Dendritic cell treated with granulocyte-macrophage colony-stimulating factor and Interleukin-4, amounts not matched to agents 40 ng/mL and 50 ng/mL, for 4 days (primary cell): ENCODE results near the gene KIAA0930.

ENCODE experiments used
- H3K27ac Mint-ChIP-seq: one replicate; pipeline ENCODE4 v1.8.0; 2022; ENCODE audit warnings: mild to moderate bottlenecking, mixed read lengths
- H3K27me3 Mint-ChIP-seq: one replicate; pipeline ENCODE4 v1.8.0; 2022; ENCODE audit warnings: mild to moderate bottlenecking, mixed read lengths
- H3K36me3 Mint-ChIP-seq: one replicate; pipeline ENCODE4 v1.8.0; 2022; ENCODE audit warnings: low read depth, mixed read lengths
- H3K4me1 Mint-ChIP-seq: one replicate; pipeline ENCODE4 v1.8.0; 2022; ENCODE audit warnings: low read depth, mixed read lengths
- H3K4me3 Mint-ChIP-seq: one replicate; pipeline ENCODE4 v1.8.0; 2022; ENCODE audit warnings: mild to moderate bottlenecking, moderate library complexity, mixed read lengths
- H3K9me3 Mint-ChIP-seq: one replicate; pipeline ENCODE4 v1.8.0; 2022; ENCODE audit warnings: mixed read lengths
- intact Hi-C: fragments of 100-400 bp; cut with micrococcal nuclease; formaldehyde crosslinking; loops from one replicate; pipeline ENCODE4 v1.15.0; 2022

KIAA0930 gene

DNA sequence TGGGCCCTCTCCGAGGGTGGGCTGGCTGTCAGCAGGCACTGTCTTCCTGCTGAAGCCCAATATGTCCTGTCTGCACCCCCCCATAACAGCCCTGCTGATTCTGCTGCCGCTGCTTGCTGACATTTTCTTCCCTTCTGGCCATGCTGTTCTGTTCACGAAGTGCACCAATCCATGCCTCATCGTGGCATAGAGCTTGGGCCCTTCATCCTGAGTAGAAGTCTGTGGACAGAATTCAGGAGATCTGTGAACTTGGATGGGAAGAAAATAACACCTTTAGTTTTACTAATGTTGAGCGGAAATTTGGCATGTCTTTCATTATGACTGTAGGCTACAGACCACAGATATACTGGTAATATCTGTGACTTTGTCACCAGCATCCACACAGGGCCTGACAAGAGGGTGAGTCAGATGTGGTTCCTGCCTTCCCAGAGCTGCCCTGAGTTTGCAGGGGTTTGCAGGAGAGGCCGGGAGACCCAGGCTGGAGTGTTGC, 14.1 kb upstream of the KIAA0930 start:
- Mint-ChIP-seq H3K4me3 (no peak overlapping the region), H3K9me3 (no peaks in the 10 kb centered on the region)
- intact Hi-C loops: no loop called here

DNA sequence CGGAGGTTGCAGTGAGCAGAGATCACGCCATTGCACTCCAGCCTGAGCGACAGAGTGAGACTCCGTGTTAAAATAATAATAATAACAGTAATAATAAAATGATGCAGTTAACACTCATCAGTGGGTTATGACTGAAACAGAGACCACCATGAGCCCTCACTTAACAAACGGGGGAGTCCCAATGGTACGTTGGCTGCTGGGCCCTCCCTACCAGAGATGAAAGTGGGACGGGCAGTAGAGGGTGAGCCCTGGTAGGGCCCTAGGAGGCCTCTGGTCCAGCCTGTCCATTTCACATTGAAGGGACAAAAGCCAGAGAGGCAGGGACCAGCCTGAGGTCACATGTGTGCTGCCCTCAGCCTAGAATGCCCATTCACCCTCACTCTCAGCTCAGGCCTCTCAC, 13.7 kb upstream of the KIAA0930 start:
- H3K27ac Mint-ChIP-seq: no peak overlapping the region
- H3K4me3 Mint-ChIP-seq: no peak overlapping the region
- no peaks in the 10 kb centered on the region for H3K9me3 Mint-ChIP-seq
- intact Hi-C loops: no loop called here
- H3K4me1 Mint-ChIP-seq: no peaks in the 10 kb centered on the region
- no peaks in the 10 kb centered on the region for H3K36me3 Mint-ChIP-seq
- peaks cover 2% of the 10 kb centered on the region for H3K27me3 Mint-ChIP-seq

More for the DNA sequence above, 14.1 kb upstream of the KIAA0930 start:
- Mint-ChIP-seq H3K4me1 (peaks cover 4% of the 10 kb centered on the region), H3K27me3 (peaks cover 2% of the 10 kb centered on the region), H3K27ac (no peak overlapping the region), H3K36me3 (no peaks in the 10 kb centered on the region)

DNA sequence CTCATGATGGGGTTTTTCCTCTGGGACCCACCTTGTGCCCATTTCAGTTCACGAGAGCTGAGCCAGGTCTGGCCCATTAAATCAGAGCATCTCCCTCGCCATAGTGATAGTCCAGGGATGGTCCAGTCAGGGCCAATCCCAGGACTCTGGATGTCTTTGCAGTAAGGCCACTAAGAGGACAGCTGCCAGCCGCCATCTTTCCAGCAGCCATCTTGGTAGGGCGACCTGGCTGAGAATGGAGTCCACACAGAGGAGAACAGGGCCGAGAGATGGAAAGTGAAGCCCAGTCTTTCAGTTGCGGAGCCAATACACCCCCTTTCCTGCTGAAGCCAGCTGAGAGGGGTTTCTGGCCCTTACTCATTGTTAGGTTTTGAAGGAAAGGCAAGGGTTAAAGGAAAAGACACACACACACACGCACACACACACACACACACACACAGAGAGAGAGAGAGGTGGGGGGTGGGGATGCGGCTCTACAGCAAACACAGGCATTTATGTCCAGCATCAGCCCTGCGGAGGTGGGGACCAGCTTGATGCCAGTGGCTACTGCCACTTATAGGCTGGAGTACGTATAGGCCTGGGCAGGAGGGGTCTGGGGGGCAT, 12.4 kb upstream of the KIAA0930 start:
- intact Hi-C loops: no loop called here
- Mint-ChIP-seq H3K4me3 (no peak overlapping the region), H3K27me3 (peaks cover 5% of the 10 kb centered on the region), H3K4me1 (no peaks in the 10 kb centered on the region), H3K9me3 (no peaks in the 10 kb centered on the region), H3K36me3 (no peaks in the 10 kb centered on the region), H3K27ac (no peak overlapping the region)

DNA sequence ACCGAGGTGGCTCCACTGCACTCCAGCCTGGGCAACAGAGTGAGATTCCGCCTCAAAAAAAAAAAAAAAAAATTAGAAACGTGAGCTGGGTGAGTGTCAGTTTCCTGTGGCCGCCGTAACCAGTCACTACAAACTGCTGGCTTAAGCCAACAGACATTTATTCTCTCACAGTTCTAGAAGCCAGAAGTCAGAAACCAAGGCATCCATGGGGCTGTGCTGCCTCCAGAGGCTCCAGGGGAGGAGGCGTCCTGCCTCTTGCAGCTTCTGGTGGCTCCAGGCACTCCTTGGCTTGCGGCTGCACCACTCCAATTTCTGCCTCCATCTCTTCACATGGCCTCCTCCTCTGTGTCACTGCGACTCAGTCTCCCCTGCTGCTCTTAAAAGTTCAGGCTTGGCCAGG, 11.1 kb upstream of the KIAA0930 start:
- Mint-ChIP-seq H3K4me1 (peaks cover under 1% of the 10 kb centered on the region), H3K4me3 (no peak overlapping the region), H3K36me3 (no peaks in the 10 kb centered on the region), H3K27me3 (peaks cover 5% of the 10 kb centered on the region), H3K27ac (no peak overlapping the region), H3K9me3 (no peaks in the 10 kb centered on the region)
- intact Hi-C loops: no loop called here

DNA sequence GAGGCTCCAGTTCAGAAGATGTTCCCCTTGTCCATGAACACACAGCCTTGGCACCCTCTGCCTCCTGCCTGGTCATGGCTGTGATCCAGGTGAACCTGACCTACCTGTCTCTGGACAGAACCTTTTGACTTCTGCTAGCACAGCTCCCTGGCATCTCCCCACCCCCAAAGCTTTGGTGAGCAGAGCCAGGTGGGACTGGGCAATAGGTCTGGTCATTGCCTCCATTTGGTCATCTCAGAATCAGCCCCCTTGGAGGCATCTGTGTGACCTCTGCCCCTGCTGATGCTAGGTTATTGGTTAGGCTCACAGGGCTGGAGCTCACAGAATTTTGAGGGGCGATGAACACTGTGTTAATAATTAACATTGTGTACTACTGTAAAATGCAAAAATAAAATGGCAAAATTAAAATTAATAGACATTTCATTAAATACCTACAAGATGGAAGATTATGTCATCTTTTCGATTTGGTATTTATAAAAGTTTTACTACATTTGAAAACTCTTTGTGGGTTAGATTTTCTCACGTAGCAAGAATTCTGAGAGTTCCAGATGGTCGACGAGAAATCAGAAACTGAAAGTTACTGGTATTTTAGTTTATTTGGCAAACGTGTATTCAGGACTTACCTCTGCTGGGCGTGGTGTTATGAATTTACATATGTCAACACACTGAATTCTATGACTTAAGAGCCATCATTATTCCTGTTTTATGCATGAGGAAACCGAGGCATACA, 8.3 kb upstream of the KIAA0930 start:
- Mint-ChIP-seq H3K27me3 (peaks cover 3% of the 10 kb centered on the region), H3K4me1 (peaks cover 11% of the 10 kb centered on the region), H3K27ac (peak overlapping the region; percentile 30), H3K36me3 (no peaks in the 10 kb centered on the region), H3K4me3 (no peak overlapping the region), H3K9me3 (no peaks in the 10 kb centered on the region)
- intact Hi-C loops: no loop called here

DNA sequence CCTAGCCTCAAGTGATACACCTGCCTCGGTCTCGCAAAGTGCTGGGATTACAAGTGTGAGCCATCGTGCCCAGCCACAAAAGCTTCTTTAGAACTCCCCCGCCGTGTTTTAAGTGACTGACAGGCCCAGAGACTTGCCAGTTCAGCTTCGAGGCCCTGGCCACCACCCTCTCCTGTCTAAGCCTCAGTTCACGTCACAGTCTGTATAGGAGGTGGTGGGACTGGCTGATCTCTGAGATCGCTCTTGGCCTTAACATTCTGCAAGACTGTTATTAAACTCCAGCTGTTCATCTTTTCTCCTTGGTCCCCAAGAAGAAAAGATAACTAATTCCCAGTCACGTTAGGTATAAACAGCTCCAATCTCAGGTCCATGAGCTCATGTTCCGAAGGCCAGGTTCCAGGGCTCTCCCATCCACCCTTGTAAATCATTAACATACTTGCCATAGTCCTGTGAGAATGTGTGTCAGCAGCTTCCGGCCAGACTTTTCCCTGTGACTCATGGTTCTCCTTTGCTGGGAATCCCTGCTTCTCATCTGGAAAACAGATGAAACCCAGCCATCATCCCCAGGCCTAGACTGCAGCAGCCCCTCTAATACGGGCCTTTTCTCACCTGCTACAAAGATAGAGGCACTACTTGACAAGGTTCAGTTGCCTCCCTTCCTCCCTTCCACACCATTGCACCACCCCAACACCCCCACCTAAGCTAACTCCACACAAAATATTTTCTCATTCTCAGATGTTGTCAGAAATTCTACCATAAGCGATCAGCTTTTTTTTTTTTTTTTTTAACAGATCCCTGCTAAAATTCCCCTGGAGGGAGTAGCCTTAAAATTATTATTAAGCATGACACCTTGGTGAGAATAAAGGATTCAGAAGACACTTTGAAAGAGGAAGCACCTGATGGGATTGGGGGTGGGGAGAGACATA, 5.6 kb upstream of the KIAA0930 start:
- intact Hi-C loops: no loop called here
- no peak overlapping the region for H3K27ac Mint-ChIP-seq
- H3K4me1 Mint-ChIP-seq: peaks cover 28% of the 10 kb centered on the region
- no peaks in the 10 kb centered on the region for H3K36me3 Mint-ChIP-seq
- H3K9me3 Mint-ChIP-seq: no peaks in the 10 kb centered on the region
- H3K4me3 Mint-ChIP-seq: no peak overlapping the region
- peaks cover 5% of the 10 kb centered on the region for H3K27me3 Mint-ChIP-seq

DNA sequence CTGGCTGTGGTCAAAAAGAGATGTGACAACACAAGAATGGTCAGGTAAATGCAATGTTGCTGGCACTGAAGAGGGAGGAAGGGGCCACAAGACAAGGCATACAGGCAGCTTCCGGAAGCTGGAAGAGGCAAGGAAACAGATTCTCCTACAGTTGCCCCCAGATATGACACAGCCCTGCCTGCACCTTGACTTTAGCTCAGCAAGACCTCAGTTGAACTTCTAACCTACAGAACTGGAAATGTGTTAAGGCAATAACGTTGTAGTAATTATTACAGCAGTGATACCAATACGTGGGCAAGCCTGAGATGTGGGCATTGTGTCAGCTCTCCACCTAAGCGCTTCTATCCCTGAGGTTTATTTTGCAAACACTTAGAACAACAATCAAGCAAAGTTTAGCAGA, 4.2 kb upstream of the KIAA0930 start:
- Mint-ChIP-seq H3K27me3 (peaks cover 5% of the 10 kb centered on the region), H3K27ac (no peak overlapping the region), H3K4me3 (no peak overlapping the region), H3K4me1 (peaks cover 36% of the 10 kb centered on the region), H3K9me3 (no peaks in the 10 kb centered on the region), H3K36me3 (peaks cover 6% of the 10 kb centered on the region)
- intact Hi-C loops: loop anchor here (5.0 kb wide), 1 partner anchor 143 kb away; no protein-coding TSS in a partner anchor

DNA sequence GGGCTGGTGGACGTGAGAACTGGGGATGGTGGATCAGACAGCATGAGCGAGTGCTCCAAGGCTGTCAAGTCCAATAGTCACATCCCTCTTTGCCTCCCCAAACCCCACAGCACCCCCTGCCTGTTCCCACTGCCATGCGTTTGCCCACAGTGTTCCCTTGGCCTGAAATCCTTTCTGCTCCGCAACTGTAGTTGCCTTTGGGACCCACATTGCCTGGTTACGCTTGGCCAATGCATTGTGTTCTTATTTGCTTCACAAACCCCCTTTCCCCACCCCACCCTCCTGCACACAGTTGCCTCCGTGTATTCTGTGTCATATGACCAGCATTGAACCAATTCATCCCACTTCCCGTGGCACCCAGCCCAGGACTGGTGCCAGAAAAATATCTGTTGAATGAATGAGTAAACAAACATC, 2.1 kb upstream of the KIAA0930 start:
- Mint-ChIP-seq H3K36me3 (peaks cover 27% of the 10 kb centered on the region), H3K27me3 (peaks cover 2% of the 10 kb centered on the region), H3K4me3 (no peak overlapping the region), H3K9me3 (no peaks in the 10 kb centered on the region), H3K27ac (no peak overlapping the region), H3K4me1 (peaks cover 56% of the 10 kb centered on the region)
- intact Hi-C loops: loop anchor here (5.0 kb wide), 1 partner anchor 140 kb away; no protein-coding TSS in a partner anchor

DNA sequence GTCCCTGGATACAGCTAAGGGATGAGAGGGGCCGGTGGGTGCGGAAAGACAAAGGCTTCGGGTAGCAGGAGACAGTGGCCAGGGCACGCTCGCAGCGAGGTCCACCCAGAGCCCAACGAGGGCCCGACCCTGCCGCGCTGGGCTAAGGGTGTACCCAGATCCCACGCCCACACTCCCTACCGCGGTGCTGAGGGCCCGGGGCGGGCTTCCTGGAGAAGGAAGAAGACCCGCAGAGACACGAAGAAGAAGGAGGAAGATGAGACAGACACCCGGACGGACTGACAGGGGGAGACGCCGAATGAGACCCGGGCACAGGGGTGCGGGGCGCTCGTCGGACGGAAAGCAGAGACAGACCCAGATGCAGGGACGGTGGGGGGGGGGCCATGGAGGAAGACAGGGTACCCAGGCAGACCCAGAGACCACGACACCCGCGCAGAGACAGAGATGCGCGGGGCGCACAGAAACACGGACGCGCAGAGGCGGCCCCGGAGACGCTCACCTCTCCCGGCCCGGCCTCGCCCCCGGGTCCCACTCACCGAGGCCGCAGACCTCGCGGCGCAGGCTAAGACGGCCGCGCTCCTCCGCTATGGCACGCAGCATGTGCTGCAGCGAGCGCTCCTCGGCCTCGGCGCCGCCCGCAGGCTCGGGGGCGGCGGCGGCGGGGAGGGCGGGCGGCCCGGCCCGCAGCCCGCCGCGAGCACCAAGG, 437 bp downstream of the KIAA0930 start:
- peaks cover 70% of the 10 kb centered on the region for H3K4me1 Mint-ChIP-seq
- intact Hi-C loops: loop anchor here (5.0 kb wide), 1 partner anchor 138 kb away; no protein-coding TSS in a partner anchor

DNA sequence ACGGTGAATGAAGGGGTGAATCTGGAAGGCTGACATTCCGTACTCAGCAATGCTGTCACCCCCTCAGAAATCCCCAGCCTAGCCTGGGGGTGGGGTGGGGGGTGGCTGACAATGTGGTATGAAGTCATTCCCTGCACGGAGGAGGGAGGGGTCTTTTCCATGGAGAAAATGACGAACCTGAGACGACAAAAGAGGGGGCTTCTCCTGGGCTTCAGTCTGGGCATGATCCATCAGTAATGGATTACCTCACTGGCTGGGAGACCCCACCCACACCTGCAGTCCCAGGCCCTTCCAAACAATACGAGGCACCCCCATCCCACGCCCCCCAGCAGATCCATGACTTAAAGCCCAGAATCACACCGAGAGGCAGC, 1.0 kb downstream of the KIAA0930 start:
- H3K27ac Mint-ChIP-seq: peak overlapping the region; percentile 91

More for the DNA sequence above, 437 bp downstream of the KIAA0930 start:
- peaks cover 51% of the 10 kb centered on the region for H3K36me3 Mint-ChIP-seq
- H3K27me3 Mint-ChIP-seq: peaks cover 2% of the 10 kb centered on the region
- H3K9me3 Mint-ChIP-seq: no peaks in the 10 kb centered on the region
- peak overlapping the region; percentile 91 for H3K27ac Mint-ChIP-seq
- H3K4me3 Mint-ChIP-seq: peak overlapping the region; percentile 90

DNA sequence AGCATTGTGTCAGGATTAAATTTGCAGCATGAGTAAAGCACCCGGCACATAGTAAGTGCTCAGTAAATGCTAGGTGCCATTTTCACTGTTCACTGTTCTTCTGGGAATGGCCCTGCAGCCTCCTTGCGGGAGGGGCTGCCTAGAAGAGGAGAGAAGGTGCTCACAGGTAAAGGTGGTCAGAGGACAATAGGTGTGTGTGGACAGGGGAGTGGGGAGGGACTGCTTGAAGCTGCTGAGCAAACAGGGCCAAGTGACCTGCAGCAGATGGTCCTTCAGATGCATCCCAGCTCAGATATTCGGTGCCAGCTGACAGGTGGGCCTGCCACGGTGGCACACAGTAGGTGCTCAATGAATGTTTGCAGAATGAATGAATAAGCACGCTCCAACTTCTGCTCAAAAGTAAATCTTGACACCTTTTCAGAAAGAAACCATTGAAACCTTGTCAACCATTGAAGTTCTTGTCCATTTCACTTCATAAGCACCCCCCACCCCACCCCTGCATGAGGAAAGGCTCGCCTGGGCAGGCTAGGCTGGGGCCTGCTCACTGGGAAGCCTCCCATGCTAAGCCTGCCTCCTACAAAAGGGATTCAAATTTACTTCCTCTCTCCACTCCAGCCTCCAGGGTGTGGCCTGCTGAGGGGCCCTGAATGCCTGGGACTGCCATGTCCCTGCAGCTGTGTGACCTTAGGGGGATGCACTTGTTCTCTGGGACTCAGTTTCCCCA, 1.6 kb downstream of the KIAA0930 start:
- intact Hi-C loops: no loop called here
- H3K9me3 Mint-ChIP-seq: no peaks in the 10 kb centered on the region
- peak overlapping the region; percentile 91 for H3K27ac Mint-ChIP-seq
- peak overlapping the region; percentile 90 for H3K4me3 Mint-ChIP-seq
- peaks cover 53% of the 10 kb centered on the region for H3K36me3 Mint-ChIP-seq
- H3K4me1 Mint-ChIP-seq: peaks cover 81% of the 10 kb centered on the region
- peaks cover 2% of the 10 kb centered on the region for H3K27me3 Mint-ChIP-seq

More for the DNA sequence above, 1.0 kb downstream of the KIAA0930 start:
- Mint-ChIP-seq H3K27me3 (peaks cover 2% of the 10 kb centered on the region), H3K4me1 (peaks cover 76% of the 10 kb centered on the region), H3K36me3 (peaks cover 51% of the 10 kb centered on the region), H3K9me3 (no peaks in the 10 kb centered on the region), H3K4me3 (peak overlapping the region; percentile 90)
- intact Hi-C loops: loop anchor here (5.0 kb wide), 1 partner anchor 137 kb away; no protein-coding TSS in a partner anchor

DNA sequence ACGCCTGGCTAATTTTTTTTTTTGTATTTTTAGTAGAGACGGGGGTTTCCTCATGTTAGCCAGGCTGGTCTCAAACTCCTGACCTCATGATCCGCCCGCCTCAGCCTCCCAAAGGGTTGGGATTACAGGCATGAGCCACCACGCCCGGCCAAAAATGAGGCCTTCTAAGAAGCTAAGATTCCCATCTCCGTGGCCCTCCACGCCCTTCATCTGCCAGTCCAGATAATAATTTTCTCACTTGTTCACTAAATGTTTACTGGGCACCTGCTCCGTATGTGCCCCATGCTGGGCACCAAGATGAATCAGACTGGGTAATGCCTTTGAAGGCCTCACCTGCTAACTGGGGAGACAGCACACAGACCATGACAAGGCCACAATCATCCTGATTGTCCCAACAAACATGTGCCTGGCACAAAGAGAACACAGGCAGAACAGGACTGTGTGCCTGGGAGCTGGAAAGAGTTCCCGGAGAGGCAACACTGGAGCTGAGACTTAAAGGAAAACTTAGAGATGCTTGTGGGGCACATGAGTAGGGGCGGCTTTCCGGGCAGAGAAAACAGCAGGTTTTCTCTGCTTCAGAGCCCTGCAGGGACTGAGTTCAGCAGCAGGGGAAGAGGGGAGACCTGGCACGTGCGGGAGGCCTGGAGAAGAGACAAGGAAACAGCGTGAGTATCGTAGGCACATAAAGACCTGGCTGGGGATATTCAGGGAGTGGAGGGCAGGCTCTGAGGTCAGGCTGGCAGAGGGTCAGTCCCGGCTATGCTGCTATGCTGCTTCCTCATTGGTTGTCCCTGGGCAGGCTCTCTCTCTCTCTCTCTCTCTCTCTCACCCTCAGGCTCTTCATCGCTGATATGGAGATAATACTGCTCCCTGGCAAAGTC, 2.4 kb downstream of the KIAA0930 start:
- Mint-ChIP-seq H3K36me3 (peaks cover 61% of the 10 kb centered on the region), H3K9me3 (no peaks in the 10 kb centered on the region), H3K4me1 (peaks cover 89% of the 10 kb centered on the region), H3K4me3 (peak overlapping the region; percentile 90), H3K27me3 (peaks cover 2% of the 10 kb centered on the region), H3K27ac (peak overlapping the region; percentile 91)
- intact Hi-C loops: no loop called here
